WTC11 (cell line): ENCODE results near the gene DNAJC12. TPM values are rescaled to one million over a fixed set of nuclear protein-coding genes. Genes with fewer than 3 reads are reported as not detected.
"Not testable (repeated sequence)": the region's sequence is repeated elsewhere in the genome, so short reads cannot be mapped to it uniquely, and the experiment has no call there.

ENCODE experiments used
- ATAC-seq: fragments of 200-7000 bp; cut with Tn5 transposase; 2 replicates; pipeline ENCODE4 v1.10.0; 2021; ENCODE audit warnings: mild to moderate bottlenecking, moderate library complexity
- CTCF ChIA-PET: fragments of 300-600 bp; sonication (Branson Sonifier 250); formaldehyde crosslinking; loops from one replicate; lab custom pipeline; 2021; ENCODE audit warnings: antibody characterized with exemption; lab: Charles Lee
- POLR2A ChIA-PET: fragments of 350-600 bp; sonication (Branson Sonifier 250); formaldehyde crosslinking; loops from one replicate; lab custom pipeline; 2021; ENCODE audit warnings: antibody characterized with exemption; lab: Charles Lee
- DNase-seq: peaks from one replicate; pipeline ENCODE4 v3.0.0; 2021; ENCODE audit warnings: low spot score
- H3K27ac Mint-ChIP-seq: 2 replicates; pipeline ENCODE4 v1.8.0; 2021; ENCODE audit warnings: mixed read lengths
- H3K27me3 Mint-ChIP-seq: 2 replicates; pipeline ENCODE4 v1.8.0; 2021; ENCODE audit warnings: low read depth, mild to moderate bottlenecking, moderate library complexity, mixed read lengths
- H3K36me3 Mint-ChIP-seq: 2 replicates; pipeline ENCODE4 v1.8.0; 2021; ENCODE audit warnings: mixed read lengths
- H3K4me1 Mint-ChIP-seq: 2 replicates; pipeline ENCODE4 v1.8.0; 2022; ENCODE audit warnings: mixed read lengths
- H3K4me3 Mint-ChIP-seq: 2 replicates; pipeline ENCODE4 v1.8.0; 2021; ENCODE audit warnings: mild to moderate bottlenecking, moderate library complexity, mixed read lengths
- H3K9me3 Mint-ChIP-seq: 2 replicates; pipeline ENCODE4 v1.8.0; 2021; ENCODE audit warnings: mixed read lengths
- ATF1 ChIP-seq: sonication (generic); formaldehyde crosslinking; IDR thresholded peaks from 2 replicates; pipeline ENCODE4 v1.8.1; 2023; ENCODE audit warnings: mild to moderate bottlenecking, moderate library complexity, missing genetic modification reagents
- CBFB ChIP-seq: sonication (generic); formaldehyde crosslinking; IDR thresholded peaks from 2 replicates; pipeline ENCODE4 v1.8.1; 2022; ENCODE audit warnings: mild to moderate bottlenecking, low read depth, missing genetic modification reagents
- ETV6 ChIP-seq: sonication (generic); formaldehyde crosslinking; IDR thresholded peaks from 2 replicates; pipeline ENCODE4 v1.8.1; 2022; ENCODE audit warnings: mild to moderate bottlenecking, missing genetic modification reagents
- GRHL2 ChIP-seq: fragments of 250-450 bp; sonication (Bioruptor Pico); IDR thresholded peaks from 2 replicates; pipeline ENCODE4 v1.8.0; 2022; ENCODE audit warnings: mild to moderate bottlenecking, moderate library complexity; ENCODE audit not compliant: insufficient replicate concordance, severe bottlenecking
- HMGXB4 ChIP-seq: sonication (generic); formaldehyde crosslinking; IDR thresholded peaks from 2 replicates; pipeline ENCODE4 v1.8.1; 2023; ENCODE audit warnings: mild to moderate bottlenecking, moderate library complexity, missing genetic modification reagents
- NR2C2 ChIP-seq: sonication (generic); formaldehyde crosslinking; IDR thresholded peaks from 2 replicates; pipeline ENCODE4 v1.8.0; 2022; ENCODE audit warnings: mild to moderate bottlenecking, missing genetic modification reagents
- PREB ChIP-seq: sonication (generic); formaldehyde crosslinking; IDR thresholded peaks from 2 replicates; pipeline ENCODE4 v1.8.1; 2022; ENCODE audit warnings: mild to moderate bottlenecking, missing genetic modification reagents, moderate library complexity, borderline replicate concordance
- PRRX2 ChIP-seq: fragments of 250-450 bp; sonication (Bioruptor Pico); IDR thresholded peaks from 2 replicates; pipeline ENCODE4 v1.8.0; 2021; ENCODE audit warnings: mild to moderate bottlenecking
- RORB ChIP-seq: fragments of 250-450 bp; sonication (Bioruptor Pico); IDR thresholded peaks from 2 replicates; pipeline ENCODE4 v1.9.0; 2021; ENCODE audit warnings: mild to moderate bottlenecking
- STAT6 ChIP-seq: sonication (generic); formaldehyde crosslinking; conservative IDR thresholded peaks from 2 replicates; pipeline ENCODE4 v1.8.1; 2023; ENCODE audit warnings: mild to moderate bottlenecking, low read depth, missing genetic modification reagents, moderate library complexity
- TEAD1 ChIP-seq: sonication (generic); formaldehyde crosslinking; IDR thresholded peaks from 2 replicates; pipeline ENCODE4 v1.8.0; 2022; ENCODE audit warnings: mild to moderate bottlenecking, missing genetic modification reagents
- ZNF138 ChIP-seq: sonication (generic); formaldehyde crosslinking; conservative IDR thresholded peaks from 2 replicates; pipeline ENCODE4 v1.8.1; 2022; ENCODE audit warnings: mild to moderate bottlenecking, moderate library complexity, missing genetic modification reagents
- ZNF416 ChIP-seq: fragments of 250-450 bp; sonication (Bioruptor Pico); IDR thresholded peaks from 2 replicates; pipeline ENCODE4 v1.9.0; 2021; ENCODE audit warnings: mild to moderate bottlenecking, inconsistent platforms
- ZNF425 ChIP-seq: fragments of 250-450 bp; sonication (Bioruptor Pico); conservative IDR thresholded peaks from 2 replicates; pipeline ENCODE4 v1.9.0; 2021; ENCODE audit warnings: mild to moderate bottlenecking
- ZNF671 ChIP-seq: fragments of 250-450 bp; sonication (Bioruptor Pico); IDR thresholded peaks from 2 replicates; pipeline ENCODE4 v1.8.0; 2021; ENCODE audit warnings: mild to moderate bottlenecking
- total RNA-seq: library from RNA; stranded (reverse); gene quantifications from 3 replicates; pipeline ENCODE4 v1.2.3, GENCODE V29; 2021
- TF ChIP-seq, protein P1 (sequence below): sonication (generic); formaldehyde crosslinking; IDR thresholded peaks from 2 replicates; pipeline ENCODE4 v1.8.0; 2023; ENCODE audit warnings: missing genetic modification reagents, mild to moderate bottlenecking, borderline replicate concordance

The DNAJC12 gene
- total RNA-seq, 1 experiment from 2014 or later: 0.94 TPM

DNA sequence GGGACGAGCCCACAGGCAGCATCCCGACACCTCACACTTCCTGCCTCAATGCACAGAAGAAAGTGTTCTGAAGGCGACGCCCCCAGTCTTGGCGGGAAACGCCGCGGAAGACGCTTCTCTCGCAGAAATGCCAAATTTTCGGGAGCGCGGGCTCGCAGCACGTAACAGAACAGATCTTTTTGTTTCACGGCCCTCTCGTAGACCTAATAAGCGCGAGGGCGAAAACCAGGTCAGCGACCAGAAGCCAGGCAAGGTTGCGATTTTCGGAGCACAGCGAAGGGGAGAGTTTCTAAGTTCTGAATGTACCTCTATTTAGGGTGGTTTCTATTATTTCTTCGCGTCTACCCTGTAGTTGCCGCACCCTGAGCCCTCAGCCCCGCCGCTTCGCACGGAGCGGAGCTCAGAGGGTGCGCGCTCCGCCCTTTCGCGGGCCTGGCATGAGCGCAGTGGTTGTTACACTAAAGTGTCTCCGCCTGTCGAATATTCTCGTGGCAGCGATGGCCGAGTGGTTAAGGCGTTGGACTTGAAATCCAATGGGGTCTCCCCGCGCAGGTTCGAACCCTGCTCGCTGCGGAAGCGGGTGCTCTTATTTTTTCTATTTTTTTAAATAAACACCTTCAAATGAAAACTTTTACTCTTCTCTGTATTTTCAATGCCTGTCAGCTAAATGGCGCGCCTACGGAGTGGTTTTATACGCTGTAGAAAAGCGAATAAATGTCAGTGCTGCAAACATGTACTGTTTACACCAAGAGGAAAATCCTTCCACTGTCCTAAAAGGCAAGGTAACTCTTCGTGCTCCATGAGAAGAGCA, 73.8 kb downstream of the DNAJC12 start (continued):
- TF ChIP-seq ZNF425 (no peak), HMGXB4 (CRISPR knock-in tag) (peak; percentile 96), PREB (CRISPR knock-in tag) (no peak), CBFB (no peak), ATF1 (CRISPR knock-in tag) (no peak), RORB (CRISPR knock-in tag) (no peak), STAT6 (no peak), TEAD1 (CRISPR knock-in tag) (no peak; the same call in 1 of the 2 replicates), PRRX2 (CRISPR knock-in tag) (no peak), NR2C2 (CRISPR knock-in tag) (no peak), ETV6 (CRISPR knock-in tag) (peak; percentile 95; the same call in 1 of the 2 replicates), ZNF671 (CRISPR knock-in tag) (no peak), ZNF138 (CRISPR knock-in tag) (no peak)

DNA sequence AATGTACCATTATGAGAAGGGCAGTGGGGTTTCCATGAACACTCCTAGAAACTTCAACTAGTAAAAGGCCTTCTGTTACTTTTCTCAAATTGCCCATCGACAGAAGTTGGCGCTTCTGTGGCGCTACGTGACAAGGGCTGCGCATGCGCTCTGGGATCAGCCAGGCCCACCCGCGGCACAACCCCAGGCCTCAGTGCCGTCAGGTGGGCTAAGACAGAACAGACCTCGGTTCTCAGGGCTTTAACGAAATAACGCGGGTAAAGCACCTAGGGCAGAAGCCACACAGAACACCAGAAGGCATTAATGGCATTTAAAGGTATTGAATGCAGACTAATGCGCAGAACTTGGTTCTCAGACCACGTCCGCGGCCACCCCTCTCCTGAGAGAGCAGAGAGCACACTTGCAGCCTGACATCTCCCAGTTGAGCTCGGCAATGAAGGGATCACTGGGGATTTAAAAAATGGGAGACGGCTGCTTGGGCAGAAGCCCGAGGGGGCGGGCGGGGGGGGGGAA, 74.4 kb downstream of the DNAJC12 start:
- peak; percentile 67 for DNase-seq
- ChIA-PET CTCF (interaction anchor here (0.5 to 3.4 kb wide), 5 partner anchors 16 to 66 kb away, joined by 3 to 14 read pairs (median 6); no protein-coding TSS in a partner anchor), POLR2A (no interaction called here)
- H3K27ac Mint-ChIP-seq: peak overlapping the region; percentile 83
- peaks cover 21% of the 10 kb centered on the region for H3K27me3 Mint-ChIP-seq
- peak overlapping the region; percentile 89 for H3K4me3 Mint-ChIP-seq
- H3K4me1 Mint-ChIP-seq: peaks cover 4% of the 10 kb centered on the region
- no peak for TF ChIP-seq GRHL2
- TF ChIP-seq, protein P1, sequence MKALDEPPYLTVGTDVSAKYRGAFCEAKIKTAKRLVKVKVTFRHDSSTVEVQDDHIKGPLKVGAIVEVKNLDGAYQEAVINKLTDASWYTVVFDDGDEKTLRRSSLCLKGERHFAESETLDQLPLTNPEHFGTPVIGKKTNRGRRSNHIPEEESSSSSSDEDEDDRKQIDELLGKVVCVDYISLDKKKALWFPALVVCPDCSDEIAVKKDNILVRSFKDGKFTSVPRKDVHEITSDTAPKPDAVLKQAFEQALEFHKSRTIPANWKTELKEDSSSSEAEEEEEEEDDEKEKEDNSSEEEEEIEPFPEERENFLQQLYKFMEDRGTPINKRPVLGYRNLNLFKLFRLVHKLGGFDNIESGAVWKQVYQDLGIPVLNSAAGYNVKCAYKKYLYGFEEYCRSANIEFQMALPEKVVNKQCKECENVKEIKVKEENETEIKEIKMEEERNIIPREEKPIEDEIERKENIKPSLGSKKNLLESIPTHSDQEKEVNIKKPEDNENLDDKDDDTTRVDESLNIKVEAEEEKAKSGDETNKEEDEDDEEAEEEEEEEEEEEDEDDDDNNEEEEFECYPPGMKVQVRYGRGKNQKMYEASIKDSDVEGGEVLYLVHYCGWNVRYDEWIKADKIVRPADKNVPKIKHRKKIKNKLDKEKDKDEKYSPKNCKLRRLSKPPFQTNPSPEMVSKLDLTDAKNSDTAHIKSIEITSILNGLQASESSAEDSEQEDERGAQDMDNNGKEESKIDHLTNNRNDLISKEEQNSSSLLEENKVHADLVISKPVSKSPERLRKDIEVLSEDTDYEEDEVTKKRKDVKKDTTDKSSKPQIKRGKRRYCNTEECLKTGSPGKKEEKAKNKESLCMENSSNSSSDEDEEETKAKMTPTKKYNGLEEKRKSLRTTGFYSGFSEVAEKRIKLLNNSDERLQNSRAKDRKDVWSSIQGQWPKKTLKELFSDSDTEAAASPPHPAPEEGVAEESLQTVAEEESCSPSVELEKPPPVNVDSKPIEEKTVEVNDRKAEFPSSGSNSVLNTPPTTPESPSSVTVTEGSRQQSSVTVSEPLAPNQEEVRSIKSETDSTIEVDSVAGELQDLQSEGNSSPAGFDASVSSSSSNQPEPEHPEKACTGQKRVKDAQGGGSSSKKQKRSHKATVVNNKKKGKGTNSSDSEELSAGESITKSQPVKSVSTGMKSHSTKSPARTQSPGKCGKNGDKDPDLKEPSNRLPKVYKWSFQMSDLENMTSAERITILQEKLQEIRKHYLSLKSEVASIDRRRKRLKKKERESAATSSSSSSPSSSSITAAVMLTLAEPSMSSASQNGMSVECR (CRISPR knock-in tag): 0 out of 2 replicates have a peak, but pooled peaks have one; percentile 35
- TF ChIP-seq HMGXB4 (CRISPR knock-in tag): no peak
- no peak for TF ChIP-seq ZNF416
- TF ChIP-seq CBFB: 0 out of 2 replicates have a peak, but pooled peaks have one; percentile 62
- TF ChIP-seq, all 79 proteins: peak for 2
- Mint-ChIP-seq H3K9me3 (peaks cover 5% of the 10 kb centered on the region), H3K36me3 (no peaks in the 10 kb centered on the region)
- ATAC-seq: peak; percentile 54

GRCh38 chr10:67762567-67762966, 75.4 kb downstream of the DNAJC12 start:
- H3K27ac Mint-ChIP-seq, POLR2A ChIA-PET, H3K4me1 Mint-ChIP-seq, ATAC-seq, H3K4me3 Mint-ChIP-seq, DNase-seq, H3K9me3 Mint-ChIP-seq, H3K36me3 Mint-ChIP-seq: not testable (repeated sequence)
- H3K27me3 Mint-ChIP-seq: peaks cover 21% of the 10 kb centered on the region
- CTCF ChIA-PET: interaction anchor here (3.4 kb wide), 1 partner anchor 26 kb away, joined by 14 read pairs; no protein-coding TSS in a partner anchor
